ENCODE results near the gene KRTAP10-7.
"Not testable (repeated sequence)": the region's sequence is repeated elsewhere in the genome, so short reads cannot be mapped to it uniquely, and the experiment has no call there.

The KRTAP10-7 gene

GRCh38 chr21:44590897-44591800, 9.2 kb upstream of the KRTAP10-7 start:
- not testable (repeated sequence) for DNase-seq (ENCODE audit: low spot score)

DNA sequence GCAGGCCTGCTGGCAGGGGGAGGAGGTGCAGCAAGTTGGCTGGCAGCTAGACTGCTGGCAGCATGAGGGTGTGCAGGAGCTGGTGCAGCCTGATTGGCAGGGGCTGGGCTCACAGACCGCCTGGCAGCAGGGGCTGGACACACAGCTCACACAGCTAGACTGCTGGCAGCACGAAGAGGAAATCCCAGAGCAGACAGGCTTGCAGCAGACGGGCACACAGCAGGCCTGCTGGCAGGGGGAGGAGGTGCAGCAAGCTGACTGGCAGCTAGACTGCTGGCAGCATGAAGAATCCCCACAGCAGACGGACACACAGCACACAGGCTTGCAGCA, 8.6 kb upstream of the KRTAP10-7 start:
- not testable (repeated sequence) for DNase-seq (ENCODE audit: low spot score)

DNA sequence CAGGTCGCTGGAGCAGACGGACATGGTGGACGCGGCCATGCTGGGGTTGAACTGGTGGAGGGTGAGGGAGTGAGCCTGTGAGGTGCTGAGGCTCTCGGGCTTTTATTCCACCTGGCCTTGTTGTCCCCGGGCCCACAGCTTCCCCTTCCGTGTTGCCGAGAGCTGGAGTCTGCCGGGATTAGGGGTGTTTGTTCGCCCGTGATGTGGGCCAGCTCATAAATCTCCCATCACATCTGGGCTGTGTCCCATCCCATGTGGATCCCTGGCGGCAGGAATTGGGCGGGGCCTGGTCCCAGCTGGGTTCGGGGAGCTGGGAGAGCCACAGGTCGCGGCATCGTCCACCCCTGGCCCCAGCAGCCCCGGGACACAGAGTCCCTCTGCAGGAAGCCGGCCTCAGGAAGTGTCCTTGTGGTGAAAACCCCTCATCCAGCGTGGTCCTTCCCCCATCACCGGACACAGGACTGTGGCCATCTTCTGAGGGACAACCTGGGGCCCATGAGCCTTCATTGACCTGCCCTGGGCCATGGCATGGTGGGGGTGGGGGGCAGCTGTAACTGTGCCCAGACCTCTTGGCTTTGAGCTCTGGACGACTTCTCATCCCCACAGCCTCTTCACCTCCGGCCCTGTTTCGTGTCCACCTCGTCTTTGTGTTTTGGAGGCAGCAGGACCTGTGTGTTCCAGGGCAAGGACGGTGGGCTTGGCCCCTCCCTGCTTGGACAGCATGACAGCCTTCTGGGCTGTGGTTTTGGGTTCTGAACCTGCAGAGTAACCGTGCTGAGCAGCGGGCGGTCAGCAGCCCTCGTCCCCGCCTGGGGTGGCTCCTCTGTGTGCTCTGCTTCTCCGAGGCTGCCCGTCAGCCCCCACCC, 7.7 kb upstream of the KRTAP10-7 start, which contains the start of gene KRTAP10-6:
KRTAP10-6 (minus strand) TSS at position 60 of the 866 bp plus-strand sequence; CDS start at position 39, 21 bp downstream.
- no peak for DNase-seq (ENCODE audit: low spot score)

GRCh38 chr21:44593598-44594405, 6.6 kb upstream of the KRTAP10-7 start:
- DNase-seq (ENCODE audit: low spot score): peak; percentile 65

GRCh38 chr21:44594406-44594916, 5.9 kb upstream of the KRTAP10-7 start:
- no peak for DNase-seq (ENCODE audit: low spot score)

DNA sequence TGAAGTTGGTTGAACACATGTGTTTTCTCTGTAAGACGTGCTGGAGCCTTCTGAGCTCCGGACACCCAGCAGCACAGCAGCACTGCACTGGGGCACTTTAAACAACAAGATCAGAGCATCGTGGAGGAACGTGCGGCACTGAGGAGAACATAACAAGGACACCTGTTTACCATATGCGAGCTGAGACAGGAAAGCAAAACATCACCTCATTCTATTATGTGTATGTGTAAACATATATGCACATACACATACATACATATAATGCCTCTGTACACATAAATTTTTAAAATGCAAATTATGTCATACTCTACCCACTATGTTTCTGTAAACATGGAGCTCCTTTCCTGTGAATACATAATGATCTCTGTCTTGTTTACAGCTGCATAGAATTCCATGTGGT, 4.9 kb upstream of the KRTAP10-7 start:
- no peak for DNase-seq (ENCODE audit: low spot score)

DNA sequence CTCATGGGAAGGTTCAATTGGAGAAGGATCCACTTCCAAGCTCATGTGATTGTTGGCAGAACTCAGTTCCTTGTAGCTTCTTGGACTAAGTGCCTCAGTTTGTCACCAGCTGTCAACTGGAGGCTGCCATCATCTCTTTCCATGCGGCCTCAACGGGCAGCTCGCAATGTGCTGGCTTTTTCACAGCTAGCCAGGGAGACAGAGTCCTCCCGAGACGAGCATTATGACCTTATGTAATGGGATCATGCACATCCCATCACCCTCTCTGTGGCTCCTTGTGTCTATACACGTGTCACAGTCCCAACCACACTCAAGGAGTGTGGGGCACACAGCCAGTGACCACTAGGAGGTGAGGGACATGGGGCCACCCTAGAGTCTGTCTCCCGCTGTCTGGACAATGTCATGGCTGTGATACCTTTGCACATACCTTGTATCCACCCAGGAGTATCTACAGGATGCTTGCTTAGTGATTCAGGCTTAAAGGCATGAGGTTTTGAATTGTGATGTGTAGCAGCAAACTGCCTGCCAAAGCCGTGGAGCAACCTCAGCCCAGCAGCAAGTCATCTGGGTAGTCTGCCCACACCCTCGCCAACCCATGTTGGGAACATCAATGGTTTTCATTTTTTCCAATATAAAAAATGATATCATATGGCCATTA, 4.2 kb upstream of the KRTAP10-7 start:
- peak; percentile 87 for DNase-seq (ENCODE audit: low spot score)

- no peak for DNase-seq (ENCODE audit: low spot score)
Measured at GRCh38 chr21:44598061-44598460, 2.3 kb upstream of the KRTAP10-7 start.

GRCh38 chr21:44599264-44600029, 950 bp upstream of the KRTAP10-7 start:
- no peak for DNase-seq (ENCODE audit: low spot score)

DNA sequence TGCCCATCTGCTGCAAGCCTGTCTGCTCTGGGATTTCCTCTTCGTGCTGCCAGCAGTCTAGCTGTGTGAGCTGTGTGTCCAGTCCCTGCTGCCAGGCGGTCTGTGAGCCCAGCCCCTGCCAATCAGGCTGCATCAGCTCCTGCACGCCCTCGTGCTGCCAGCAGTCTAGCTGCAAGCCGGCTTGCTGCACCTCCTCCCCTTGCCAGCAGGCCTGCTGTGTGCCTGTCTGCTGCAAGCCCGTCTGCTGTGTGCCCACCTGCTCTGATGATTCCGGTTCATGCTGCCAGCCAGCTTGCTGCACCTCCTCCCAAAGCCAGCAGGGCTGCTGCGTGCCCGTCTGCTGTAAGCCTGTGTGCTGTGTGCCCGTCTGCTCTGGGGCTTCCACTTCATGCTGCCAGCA, 694 bp downstream of the KRTAP10-7 start:
- not testable (repeated sequence) for DNase-seq (ENCODE audit: low spot score)

DNA sequence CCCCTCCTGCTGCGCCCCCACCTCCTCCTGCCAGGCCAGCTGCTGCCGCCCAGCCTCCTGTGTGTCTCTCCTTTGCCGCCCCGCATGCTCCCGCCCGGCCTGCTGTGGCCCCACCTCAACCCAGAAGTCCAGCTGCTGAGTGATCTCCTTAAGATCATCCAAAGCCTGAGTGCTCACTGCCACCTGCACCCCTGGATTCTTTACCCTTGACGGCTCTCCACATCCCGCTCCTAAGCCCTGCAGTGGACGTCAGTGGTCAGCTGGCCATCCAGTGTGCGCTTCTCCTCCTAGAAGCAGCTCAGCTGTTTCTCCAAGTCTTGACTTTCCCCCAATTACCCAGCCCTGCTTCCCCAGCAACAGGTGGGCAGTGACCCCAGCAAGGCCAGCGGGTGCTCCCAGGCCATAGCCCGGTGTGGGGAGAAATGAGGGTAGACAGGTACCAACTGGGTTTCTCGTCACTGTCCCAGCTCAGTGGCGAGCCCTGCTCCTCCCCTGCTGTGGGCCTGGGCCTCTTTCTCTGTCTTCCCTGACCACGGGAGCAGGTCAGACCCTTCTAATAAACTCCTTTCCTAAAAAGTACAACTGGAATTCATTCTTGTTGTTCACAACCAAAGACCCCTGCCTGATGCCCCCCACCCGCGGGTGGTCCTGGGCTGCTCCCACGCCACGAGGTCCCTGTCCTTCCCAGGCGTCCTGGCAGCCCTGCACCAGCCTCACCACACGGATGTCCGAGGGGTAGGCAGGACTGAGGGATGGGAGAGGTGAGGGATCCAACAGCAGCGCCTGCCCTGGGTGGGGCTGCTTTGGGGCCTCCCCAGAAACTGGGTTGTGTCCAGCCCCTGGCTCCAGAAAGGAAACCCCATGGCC, 1.4 kb downstream of the KRTAP10-7 start:
- DNase-seq (ENCODE audit: low spot score): no peak

DNA sequence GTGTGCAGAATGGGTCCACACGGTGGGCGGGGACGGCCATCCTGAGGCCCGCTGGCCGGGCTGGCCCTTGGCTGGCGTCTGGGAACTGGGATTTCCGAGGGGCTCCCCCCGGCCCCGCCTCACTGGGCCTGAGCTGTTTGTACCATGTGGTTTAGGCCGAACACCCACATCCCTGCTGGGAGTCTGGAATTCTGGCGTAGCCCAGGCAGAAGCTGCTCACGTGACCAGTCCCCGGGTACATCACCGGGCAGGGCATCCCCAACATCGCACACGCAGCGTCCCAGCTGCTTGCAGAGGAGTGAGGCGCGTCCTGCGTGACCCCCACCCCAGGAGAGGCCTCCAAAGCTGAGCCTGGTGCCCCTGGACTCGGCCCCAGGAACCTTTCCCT, 2.1 kb downstream of the KRTAP10-7 start:
- DNase-seq (ENCODE audit: low spot score): no peak

- no peak for DNase-seq (ENCODE audit: low spot score)
Measured at GRCh38 chr21:44603109-44603875, 2.9 kb downstream of the KRTAP10-7 start.

DNA sequence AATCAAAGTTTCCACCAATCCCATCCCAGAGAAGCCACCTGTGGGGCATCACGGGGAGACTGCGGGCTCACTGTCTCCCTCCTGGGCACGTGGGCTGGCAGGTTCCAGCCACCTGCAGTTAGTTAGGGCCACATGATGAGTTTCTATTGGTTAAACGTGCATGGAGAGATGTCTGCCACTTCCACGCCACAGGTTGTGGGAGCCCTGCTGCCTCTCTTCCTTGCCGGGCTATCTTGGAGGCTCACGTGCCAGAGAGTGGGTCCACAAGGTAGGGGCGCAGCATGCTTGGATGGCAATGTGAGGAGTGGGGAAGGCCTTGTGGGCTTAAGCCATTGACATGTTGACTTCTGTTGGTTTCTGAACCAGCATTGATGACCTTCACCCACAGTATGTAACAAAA, 3.5 kb downstream of the KRTAP10-7 start:
- no peak for DNase-seq (ENCODE audit: low spot score)

DNA sequence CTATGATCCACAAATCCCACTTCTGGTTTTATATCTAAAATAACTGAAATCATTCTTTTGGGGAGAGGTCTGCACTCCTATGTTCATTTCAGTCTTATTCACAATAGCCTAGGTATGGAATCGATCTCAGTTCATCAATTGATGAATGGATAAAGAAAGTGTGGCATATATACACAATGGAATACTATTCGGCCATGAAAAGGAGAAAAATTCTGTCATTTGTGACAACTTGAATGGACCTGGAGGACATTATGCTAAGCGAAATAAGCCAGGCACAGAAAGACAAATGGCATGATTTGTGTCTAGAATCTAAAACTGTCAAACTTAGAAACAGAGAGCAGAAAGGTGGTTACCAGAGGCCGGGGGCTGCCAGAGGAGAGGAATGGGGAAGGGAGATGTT, 6.1 kb downstream of the KRTAP10-7 start:
- no peak for DNase-seq (ENCODE audit: low spot score)

GRCh38 chr21:44609193-44609592, 8.8 kb downstream of the KRTAP10-7 start:
- no peak for DNase-seq (ENCODE audit: low spot score)

- DNase-seq (ENCODE audit: low spot score): not testable (repeated sequence)
Measured at GRCh38 chr21:44610157-44610843, 9.9 kb downstream of the KRTAP10-7 start.

DNA sequence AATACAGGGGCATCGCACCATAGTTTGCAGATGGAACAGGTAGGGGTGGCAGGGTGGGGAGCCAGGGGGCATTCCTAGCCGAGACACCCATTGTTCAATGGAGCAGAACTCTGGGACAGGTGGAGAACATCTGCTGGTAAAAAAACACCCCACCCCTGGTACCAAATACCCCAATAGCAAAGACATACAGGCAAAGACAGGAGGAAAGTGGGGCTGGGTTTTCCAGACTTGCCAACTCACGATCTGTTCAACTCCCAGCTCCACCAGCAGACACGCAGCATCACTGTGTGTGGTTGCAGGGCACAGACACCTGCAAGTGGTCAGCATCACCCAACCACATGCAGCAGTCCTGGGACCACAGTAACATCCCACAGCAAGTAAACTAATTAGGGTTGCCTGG, 11.2 kb downstream of the KRTAP10-7 start:
- DNase-seq (ENCODE audit: low spot score): no peak

Measured in kidney tubule cell (primary cell).